HG03521 (cell line): ENCODE measurements around the gene PHC1.
"Not testable (repeated sequence)": the region's sequence is repeated elsewhere in the genome, so short reads cannot be mapped to it uniquely, and the experiment has no call there.

Source experiments
- ATAC-seq: cut with Tn5 transposase; IDR thresholded peaks from one replicate; pipeline ENCODE4 v1.9.1; 2021; ENCODE audit warnings: mild to moderate bottlenecking, moderate library complexity; ENCODE audit not compliant: unreplicated experiment

The PHC1 gene

DNA sequence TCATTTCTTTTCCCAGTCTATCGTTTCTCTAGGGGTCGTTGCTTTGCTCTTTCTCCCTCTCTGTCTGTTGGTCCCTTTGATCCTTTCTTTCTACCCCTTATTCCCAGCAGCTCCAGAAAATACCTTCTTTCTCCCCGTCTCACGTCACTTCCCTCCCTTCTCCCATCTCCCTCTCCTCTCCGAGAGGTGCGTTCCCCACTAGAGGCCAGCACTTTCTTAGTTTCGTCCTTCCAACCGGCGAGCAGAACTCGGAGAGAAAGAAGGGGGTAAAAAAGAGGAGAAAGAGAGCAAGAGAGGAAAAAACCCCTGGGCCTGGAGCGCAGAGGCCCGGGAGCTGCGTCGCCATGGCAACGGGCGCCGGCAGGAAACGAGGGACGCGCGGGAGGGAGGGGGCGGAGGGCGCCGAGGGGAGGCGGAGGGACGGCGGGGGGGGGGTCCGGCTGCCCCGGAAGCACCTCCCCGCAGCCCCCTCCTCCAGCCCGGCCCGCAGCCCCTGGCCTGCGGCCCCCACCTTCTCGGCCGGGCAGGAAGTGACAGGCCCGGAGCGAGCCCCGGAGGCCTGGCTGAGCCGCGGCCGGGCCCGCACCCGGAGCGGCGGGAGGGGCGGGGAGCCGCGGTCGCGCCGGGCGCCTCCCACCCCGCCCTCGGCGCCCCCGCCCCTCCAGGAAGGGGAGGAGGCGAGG is at the start of gene PHC1:
PHC1 (plus strand) TSS at position 477 of the 683 bp plus-strand sequence. CDS start 3,169 bp downstream, outside the sequence.
- ATAC-seq: peak; percentile 46

- no peak for ATAC-seq
These were observed 47.9 kb upstream of the PHC1 start for GRCh38 chr12:8866429-8866828.

- no peak for ATAC-seq
These were observed 47.3 kb upstream of the PHC1 start for GRCh38 chr12:8867009-8867408.

DNA sequence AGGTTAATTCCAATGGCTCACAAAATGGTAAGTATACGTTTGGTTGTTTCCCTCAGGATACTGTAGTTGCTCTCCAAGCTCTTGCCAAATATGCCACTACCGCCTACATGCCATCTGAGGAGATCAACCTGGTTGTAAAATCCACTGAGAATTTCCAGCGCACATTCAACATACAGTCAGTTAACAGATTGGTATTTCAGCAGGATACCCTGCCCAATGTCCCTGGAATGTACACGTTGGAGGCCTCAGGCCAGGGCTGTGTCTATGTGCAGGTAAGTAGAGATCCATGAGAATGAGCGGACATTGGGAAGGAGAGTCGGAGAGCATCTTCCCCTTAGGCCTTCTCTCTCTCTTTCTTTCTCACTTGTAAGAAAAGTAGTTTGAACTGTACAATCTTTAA is 46.5 kb upstream of the PHC1 start:
- no peak for ATAC-seq

GRCh38 chr12:8870586-8870985 is 43.7 kb upstream of the PHC1 start:
- ATAC-seq: no peak

DNA sequence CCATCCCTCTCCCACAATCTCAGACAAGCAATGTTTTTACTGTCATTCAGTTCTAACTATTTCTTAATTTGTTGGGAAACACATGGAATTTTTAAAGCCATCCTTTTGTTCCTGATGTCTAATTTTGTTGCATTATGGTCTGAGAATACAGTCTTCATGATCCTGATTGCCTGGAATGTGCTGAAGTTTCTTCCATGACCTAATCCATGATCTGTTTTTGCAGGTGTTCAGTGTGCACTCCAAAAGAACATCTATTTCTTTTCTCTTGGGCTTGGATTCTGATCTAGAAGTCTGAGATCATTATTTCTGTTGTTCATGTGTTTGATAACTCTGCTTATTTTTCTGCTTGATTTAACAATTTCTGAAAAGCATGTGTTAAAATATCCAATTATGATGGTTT is 43.2 kb upstream of the PHC1 start:
- no peak for ATAC-seq

- no peak for ATAC-seq
These were observed 37.4 kb upstream of the PHC1 start for GRCh38 chr12:8876887-8877286.

GRCh38 chr12:8886502-8887284 is 27.6 kb upstream of the PHC1 start:
- ATAC-seq: no peak

DNA sequence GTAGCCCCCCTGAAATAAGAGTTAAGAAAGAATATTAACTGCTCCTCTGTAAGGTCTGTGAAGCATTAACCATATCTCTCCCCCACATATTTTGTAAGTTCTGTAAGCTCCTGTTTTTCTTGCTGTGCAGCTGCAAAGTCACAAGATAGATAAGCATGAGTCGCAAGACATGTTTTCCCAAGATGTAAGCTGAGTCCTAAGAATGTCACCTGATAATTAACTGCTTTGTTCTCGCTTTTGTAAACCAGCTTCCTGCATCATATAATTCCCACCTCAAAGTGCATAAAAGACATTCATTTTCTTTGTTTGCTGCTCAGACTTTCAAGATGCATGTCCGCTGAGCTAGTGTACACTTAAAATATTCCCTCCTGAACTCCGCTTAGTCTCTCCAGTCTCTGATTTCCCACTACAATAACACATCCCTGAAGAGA is 27.0 kb upstream of the PHC1 start:
- no peak for ATAC-seq

DNA sequence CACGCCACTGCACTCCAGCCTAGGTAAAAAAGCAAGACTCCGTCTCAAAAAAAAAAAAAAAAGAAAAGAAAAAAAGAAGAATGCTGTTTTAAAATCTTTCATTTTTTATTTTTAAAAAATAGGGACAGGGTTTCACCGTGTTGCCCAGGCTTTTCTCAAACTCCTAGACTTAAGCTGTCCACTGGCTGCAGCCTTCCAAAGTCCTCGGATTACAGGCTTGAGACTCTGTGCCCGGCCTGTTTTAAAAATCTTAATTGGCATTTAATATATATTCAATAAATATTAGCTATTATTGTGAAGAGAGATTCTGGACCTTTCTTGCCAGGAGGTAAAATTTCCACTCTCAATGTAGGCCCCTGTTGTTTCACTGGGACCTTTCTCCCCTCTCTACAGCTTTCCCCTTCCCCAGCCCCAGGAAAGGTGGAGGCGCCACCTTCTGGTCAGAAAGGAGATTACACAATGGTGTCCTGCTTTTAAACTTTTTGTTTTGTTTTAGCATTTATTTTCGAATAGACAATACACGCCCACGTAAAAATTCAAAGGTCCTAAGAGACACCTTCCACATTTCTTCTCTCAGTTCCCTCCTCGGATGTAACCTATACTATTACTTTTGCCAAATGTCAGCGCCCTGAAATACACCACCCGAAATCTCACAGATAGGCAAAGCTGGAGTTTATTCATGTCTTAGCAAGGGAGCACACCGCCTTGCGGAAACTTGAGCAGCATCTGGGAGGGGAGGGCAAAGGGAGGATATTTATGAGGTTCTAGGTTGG is 23.8 kb upstream of the PHC1 start:
- no peak for ATAC-seq

- no peak for ATAC-seq
These were observed 22.3 kb upstream of the PHC1 start for GRCh38 chr12:8891976-8892375.

- no peak for ATAC-seq
These were observed 19.9 kb upstream of the PHC1 start for GRCh38 chr12:8894378-8894777.

GRCh38 chr12:8894986-8895385 is 19.3 kb upstream of the PHC1 start:
- no peak for ATAC-seq

- no peak for ATAC-seq
These were observed 17.2 kb upstream of the PHC1 start for GRCh38 chr12:8897081-8897480.

DNA sequence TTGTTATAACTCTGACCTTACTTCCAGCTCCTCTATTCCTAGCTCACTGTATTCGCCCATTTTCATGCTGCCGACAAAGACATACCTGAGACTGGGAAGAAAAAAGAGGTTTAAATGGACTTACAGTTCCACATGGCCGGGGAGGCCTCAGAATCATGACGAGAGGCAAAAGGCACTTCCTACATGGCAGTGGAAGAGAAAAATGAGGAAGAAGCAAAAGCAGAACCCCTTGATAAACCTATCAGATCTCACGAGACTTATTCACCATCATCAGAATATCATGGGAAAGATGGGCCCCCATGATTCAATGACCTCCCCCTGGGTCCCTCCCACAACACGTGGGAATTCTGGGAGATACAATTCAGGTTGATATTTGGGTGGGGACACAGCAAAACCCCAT is 14.5 kb upstream of the PHC1 start:
- ATAC-seq: no peak

GRCh38 chr12:8902703-8903102 is 11.6 kb upstream of the PHC1 start:
- ATAC-seq: not testable (repeated sequence)

- no peak for ATAC-seq
These were observed 10.7 kb upstream of the PHC1 start for GRCh38 chr12:8903646-8904045.

DNA sequence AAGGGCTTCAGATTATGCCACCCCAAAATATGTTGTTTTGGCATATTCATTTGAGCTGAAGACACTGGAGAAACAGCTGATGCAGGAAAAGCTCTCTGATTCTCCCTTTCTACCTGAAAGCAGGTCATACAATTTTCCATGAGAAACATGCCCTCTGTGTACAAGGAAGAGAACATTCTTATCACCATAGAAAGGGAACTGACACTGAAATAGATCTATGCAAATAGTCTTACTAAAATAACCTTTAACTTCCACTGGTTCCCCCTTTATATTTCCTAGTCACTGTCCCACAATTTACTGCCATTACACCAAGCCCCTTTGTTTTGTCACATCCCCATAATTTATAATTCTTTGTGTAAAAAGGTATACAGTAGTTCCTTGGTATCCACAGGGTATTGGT is 9.6 kb upstream of the PHC1 start:
- ATAC-seq: no peak

- ATAC-seq: no peak
These were observed 8.8 kb upstream of the PHC1 start for GRCh38 chr12:8905546-8905945.

- no peak for ATAC-seq
These were observed 7.8 kb upstream of the PHC1 start for GRCh38 chr12:8906266-8907180.

- no peak for ATAC-seq
These were observed 6.8 kb upstream of the PHC1 start for GRCh38 chr12:8907513-8907912.
